Activated T-cell treated with anti-CD3 and anti-CD28 coated beads, Interleukin-2, amount 50 U/mL, for 4 hours (primary cell): ENCODE measurements around the gene ZMYND19. TPM values are rescaled to one million over a fixed set of nuclear protein-coding genes. Genes with fewer than 3 reads are reported as not detected.
A peak's percentile ranks its signal among the peaks of the same experiment; 100 is the strongest.
"Not testable (repeated sequence)": the region's sequence is repeated elsewhere in the genome, so short reads cannot be mapped to it uniquely, and the experiment has no call there.

ENCODE experiments used
- ATAC-seq, 2 donors: fragments of 200-7000 bp; cut with Tn5 transposase; one replicate each; pipeline ENCODE4 v1.10.0; 2021
- DNase-seq: peaks from one replicate; pipeline ENCODE4 v3.0.0-alpha.2; 2020
- H3K27me3 Mint-ChIP-seq: one replicate; pipeline ENCODE4 v1.8.0; 2021; ENCODE audit warnings: low read depth, mixed read lengths
- H3K36me3 Mint-ChIP-seq: one replicate; pipeline ENCODE4 v1.8.0; 2022; ENCODE audit warnings: mixed read lengths; ENCODE audit not compliant: insufficient read depth
- H3K4me1 Mint-ChIP-seq: one replicate; pipeline ENCODE4 v1.8.0; 2021; ENCODE audit warnings: low read depth, mixed read lengths
- H3K4me3 Mint-ChIP-seq: one replicate; pipeline ENCODE4 v1.8.0; 2021; ENCODE audit warnings: mild to moderate bottlenecking, moderate library complexity, mixed read lengths
- H3K9me3 Mint-ChIP-seq: one replicate; pipeline ENCODE4 v1.8.0; 2021; ENCODE audit warnings: mixed read lengths
- total RNA-seq, 3 donors: library from RNA; stranded (reverse); gene quantifications; one replicate each; pipeline ENCODE4 v1.2.1, GENCODE V29; 2021

The ZMYND19 gene
- total RNA-seq, 3 donors from 2014 or later: 98.6 to 122 (median 106) TPM

GRCh38 chr9:137568445-137568844 is 21.9 kb downstream of the ZMYND19 start:
- not testable (repeated sequence) for ATAC-seq, H3K4me3 Mint-ChIP-seq, DNase-seq, H3K27me3 Mint-ChIP-seq, H3K9me3 Mint-ChIP-seq
- H3K36me3 Mint-ChIP-seq: peaks cover 27% of the 10 kb centered on the region
- peaks cover 17% of the 10 kb centered on the region for H3K4me1 Mint-ChIP-seq

- no peak for ATAC-seq
- H3K36me3 Mint-ChIP-seq: peaks cover 28% of the 10 kb centered on the region
- no peak for DNase-seq
- peaks cover 10% of the 10 kb centered on the region for H3K4me1 Mint-ChIP-seq
- H3K9me3 Mint-ChIP-seq: no peaks in the 10 kb centered on the region
- H3K27me3 Mint-ChIP-seq: no peaks in the 10 kb centered on the region
- H3K4me3 Mint-ChIP-seq: no peak overlapping the region
Measured at GRCh38 chr9:137564817-137565411, 25.4 kb downstream of the ZMYND19 start.

- DNase-seq: no peak
- no peaks in the 10 kb centered on the region for H3K27me3 Mint-ChIP-seq
- peaks cover 10% of the 10 kb centered on the region for H3K4me1 Mint-ChIP-seq
- no peak overlapping the region for H3K4me3 Mint-ChIP-seq
- H3K9me3 Mint-ChIP-seq: no peaks in the 10 kb centered on the region
- ATAC-seq: no peak
- peaks cover 33% of the 10 kb centered on the region for H3K36me3 Mint-ChIP-seq
Measured at GRCh38 chr9:137564134-137564533, 26.2 kb downstream of the ZMYND19 start.

GRCh38 chr9:137558127-137558526 is 32.2 kb downstream of the ZMYND19 start:
- DNase-seq (no peak), ATAC-seq (no peak)
- Mint-ChIP-seq H3K9me3 (no peaks in the 10 kb centered on the region), H3K27me3 (no peaks in the 10 kb centered on the region), H3K36me3 (peaks cover 34% of the 10 kb centered on the region), H3K4me3 (no peak overlapping the region), H3K4me1 (no peaks in the 10 kb centered on the region)

- Mint-ChIP-seq H3K4me3 (no peak overlapping the region), H3K27me3 (no peaks in the 10 kb centered on the region), H3K4me1 (peaks cover 5% of the 10 kb centered on the region), H3K36me3 (peaks cover 28% of the 10 kb centered on the region), H3K9me3 (no peaks in the 10 kb centered on the region)
- DNase-seq (no peak), ATAC-seq (no peak)
Measured at GRCh38 chr9:137556069-137556838, 34.1 kb downstream of the ZMYND19 start.

- no peak for DNase-seq
- ATAC-seq: no peak
- Mint-ChIP-seq H3K9me3 (no peaks in the 10 kb centered on the region), H3K36me3 (peaks cover 27% of the 10 kb centered on the region), H3K27me3 (no peaks in the 10 kb centered on the region), H3K4me1 (peaks cover 6% of the 10 kb centered on the region), H3K4me3 (no peak overlapping the region)
Measured at GRCh38 chr9:137555179-137555578, 35.1 kb downstream of the ZMYND19 start.

GRCh38 chr9:137554349-137554748 is 36.0 kb downstream of the ZMYND19 start:
- Mint-ChIP-seq H3K27me3 (no peaks in the 10 kb centered on the region), H3K4me1 (peaks cover 12% of the 10 kb centered on the region), H3K36me3 (peaks cover 19% of the 10 kb centered on the region), H3K4me3 (no peak overlapping the region), H3K9me3 (no peaks in the 10 kb centered on the region)
- ATAC-seq (no peak), DNase-seq (no peak)

- not testable (repeated sequence) for DNase-seq, H3K4me3 Mint-ChIP-seq, H3K9me3 Mint-ChIP-seq, ATAC-seq, H3K27me3 Mint-ChIP-seq
- Mint-ChIP-seq H3K36me3 (peaks cover 19% of the 10 kb centered on the region), H3K4me1 (peaks cover 16% of the 10 kb centered on the region)
Measured at GRCh38 chr9:137553654-137554053, 36.7 kb downstream of the ZMYND19 start.

GRCh38 chr9:137552022-137552768 is 38.1 kb downstream of the ZMYND19 start:
- ATAC-seq (peak; percentile 27 to 29), DNase-seq (no peak)
- H3K36me3 Mint-ChIP-seq: peaks cover 16% of the 10 kb centered on the region

GRCh38 chr9:137551264-137552021 is 38.9 kb downstream of the ZMYND19 start, which contains the start of gene MRPL41:
Gene MRPL41, plus strand, starts transcription at chr9:137551879. Its CDS starts 203 bp downstream, at chr9:137552082.
- H3K4me1 Mint-ChIP-seq: peaks cover 17% of the 10 kb centered on the region
- H3K36me3 Mint-ChIP-seq: peaks cover 13% of the 10 kb centered on the region
- ATAC-seq (peak; percentile 93 to 96), DNase-seq (peak; percentile 77)
- no peaks in the 10 kb centered on the region for H3K9me3 Mint-ChIP-seq
- H3K4me3 Mint-ChIP-seq: peak within 1 kb of the TSS; percentile 87
- no peaks in the 10 kb centered on the region for H3K27me3 Mint-ChIP-seq

More at GRCh38 chr9:137552022-137552768, 38.1 kb downstream of the ZMYND19 start:
- H3K27me3 Mint-ChIP-seq: no peaks in the 10 kb centered on the region
- no peaks in the 10 kb centered on the region for H3K9me3 Mint-ChIP-seq
- H3K4me1 Mint-ChIP-seq: peaks cover 17% of the 10 kb centered on the region
- H3K4me3 Mint-ChIP-seq: peak overlapping the region; percentile 87

- peaks cover 17% of the 10 kb centered on the region for H3K4me1 Mint-ChIP-seq
- peaks cover 13% of the 10 kb centered on the region for H3K36me3 Mint-ChIP-seq
- H3K27me3 Mint-ChIP-seq, H3K9me3 Mint-ChIP-seq, DNase-seq: not testable (repeated sequence)
- peak in 1 of 2 donors; percentile 2 for ATAC-seq
- H3K4me3 Mint-ChIP-seq: peak overlapping the region; percentile 65
Measured at GRCh38 chr9:137550958-137551263, 39.4 kb downstream of the ZMYND19 start.

GRCh38 chr9:137550231-137550621 is 40.1 kb downstream of the ZMYND19 start, which contains the start of gene PNPLA7:
Gene PNPLA7, minus strand, starts transcription at chr9:137550402. Its CDS starts 205 bp downstream, at chr9:137550197.
- peak in 1 of 2 donors; percentile 9 for ATAC-seq
- H3K4me1 Mint-ChIP-seq: peaks cover 17% of the 10 kb centered on the region
- H3K4me3 Mint-ChIP-seq: peak within 1 kb of the TSS; percentile 85

GRCh38 chr9:137547687-137548543 is 42.4 kb downstream of the ZMYND19 start:
- Mint-ChIP-seq H3K9me3 (no peaks in the 10 kb centered on the region), H3K4me1 (peaks cover 17% of the 10 kb centered on the region), H3K4me3 (no peak overlapping the region), H3K27me3 (no peaks in the 10 kb centered on the region), H3K36me3 (peaks cover 3% of the 10 kb centered on the region)
- no peak for ATAC-seq
- no peak for DNase-seq

More at GRCh38 chr9:137550231-137550621, 40.1 kb downstream of the ZMYND19 start, which contains the start of gene PNPLA7:
- Mint-ChIP-seq H3K27me3 (no peaks in the 10 kb centered on the region), H3K9me3 (no peaks in the 10 kb centered on the region), H3K36me3 (peaks cover 9% of the 10 kb centered on the region)
- peak; percentile 35 for DNase-seq
